H1 (cell line): ENCODE measurements around the gene ELFN2.

Experiments used
- BACH1 ChIP-seq: IDR thresholded peaks from 2 replicates; pipeline ENCODE4 v1.6.1; 2012; ENCODE audit warnings: low read length, improper control_type of control experiment
- BRCA1 ChIP-seq: IDR thresholded peaks from 2 replicates; pipeline ENCODE4 v1.6.1; 2012; ENCODE audit warnings: low read depth, low read length, improper control_type of control experiment
- CBX8 ChIP-seq: fragments of 300-800, 300-1000 bp; sonication (generic); IDR thresholded peaks from 2 replicates; pipeline ENCODE4 v1.7.1; 2016; ENCODE audit warnings: low read depth, low read length, borderline replicate concordance
- EP300 ChIP-seq, 2 experiments: IDR thresholded peaks; 1 replicate in 1 of 2; 2 replicates in 1 of 2; pipeline ENCODE4 v1.6.1; 2011 to 2012; ENCODE audit warnings: low read depth in 2 of 2, low read length in 2 of 2, mild to moderate bottlenecking in 2 of 2, borderline replicate concordance in 1 of 2, inconsistent platforms in 1 of 2, moderate library complexity in 1 of 2
- JUND ChIP-seq: IDR thresholded peaks from 2 replicates; pipeline ENCODE4 v1.6.1; 2011; ENCODE audit warnings: mild to moderate bottlenecking, improper control_type of control experiment, low read length
- KDM5A ChIP-seq: fragments of 200-600 bp; IDR thresholded peaks from 2 replicates; pipeline ENCODE4 v1.7.1; 2012; ENCODE audit warnings: mild to moderate bottlenecking, low read length, inconsistent platforms, mixed read lengths
- POLR2A ChIP-seq, 2 experiments: IDR thresholded peaks; 1 replicate in 1 of 2; 2 replicates in 1 of 2; pipeline ENCODE4 v1.6.1; 2011; ENCODE audit warnings: low read depth in 2 of 2, low read length in 2 of 2, mild to moderate bottlenecking in 2 of 2; ENCODE audit errors: control extremely low read depth in 1 of 2
- TAF1 ChIP-seq: IDR thresholded peaks from 2 replicates; pipeline ENCODE4 v1.6.1; 2011; ENCODE audit warnings: mild to moderate bottlenecking, low read depth, low read length
- TF ChIP-seq, protein P1 (sequence below), 3 experiments: IDR thresholded peaks; 1 replicate in 2 of 3; 2 replicates in 1 of 3; pipeline versions ENCODE4 v1.5.1 to v1.6.1; 2011; ENCODE audit warnings: low read length in 3 of 3, mild to moderate bottlenecking in 3 of 3, inconsistent platforms in 2 of 3, low read depth in 1 of 3, moderate library complexity in 1 of 3; ENCODE audit not compliant: insufficient read depth in 1 of 3; ENCODE audit errors: control extremely low read depth in 1 of 3
- TF ChIP-seq, protein P2 (sequence below): IDR thresholded peaks from 2 replicates; pipeline ENCODE4 v1.6.1; 2011; ENCODE audit warnings: low read length, improper control_type of control experiment

- TF ChIP-seq, protein P1, sequence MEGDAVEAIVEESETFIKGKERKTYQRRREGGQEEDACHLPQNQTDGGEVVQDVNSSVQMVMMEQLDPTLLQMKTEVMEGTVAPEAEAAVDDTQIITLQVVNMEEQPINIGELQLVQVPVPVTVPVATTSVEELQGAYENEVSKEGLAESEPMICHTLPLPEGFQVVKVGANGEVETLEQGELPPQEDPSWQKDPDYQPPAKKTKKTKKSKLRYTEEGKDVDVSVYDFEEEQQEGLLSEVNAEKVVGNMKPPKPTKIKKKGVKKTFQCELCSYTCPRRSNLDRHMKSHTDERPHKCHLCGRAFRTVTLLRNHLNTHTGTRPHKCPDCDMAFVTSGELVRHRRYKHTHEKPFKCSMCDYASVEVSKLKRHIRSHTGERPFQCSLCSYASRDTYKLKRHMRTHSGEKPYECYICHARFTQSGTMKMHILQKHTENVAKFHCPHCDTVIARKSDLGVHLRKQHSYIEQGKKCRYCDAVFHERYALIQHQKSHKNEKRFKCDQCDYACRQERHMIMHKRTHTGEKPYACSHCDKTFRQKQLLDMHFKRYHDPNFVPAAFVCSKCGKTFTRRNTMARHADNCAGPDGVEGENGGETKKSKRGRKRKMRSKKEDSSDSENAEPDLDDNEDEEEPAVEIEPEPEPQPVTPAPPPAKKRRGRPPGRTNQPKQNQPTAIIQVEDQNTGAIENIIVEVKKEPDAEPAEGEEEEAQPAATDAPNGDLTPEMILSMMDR (IDR thresholded peaks at IDR 0.05; ENCODE audit: control extremely low read depth in 1 of 3, insufficient read depth in 1 of 3, low read depth in 1 of 3, low read length in 3 of 3): no peak
- TF ChIP-seq JUND: no peak
- no peak for TF ChIP-seq BACH1
- no peak for TF ChIP-seq BRCA1
- no peak for TF ChIP-seq CBX8
- no peak for TF ChIP-seq KDM5A
- TF ChIP-seq, protein P2, sequence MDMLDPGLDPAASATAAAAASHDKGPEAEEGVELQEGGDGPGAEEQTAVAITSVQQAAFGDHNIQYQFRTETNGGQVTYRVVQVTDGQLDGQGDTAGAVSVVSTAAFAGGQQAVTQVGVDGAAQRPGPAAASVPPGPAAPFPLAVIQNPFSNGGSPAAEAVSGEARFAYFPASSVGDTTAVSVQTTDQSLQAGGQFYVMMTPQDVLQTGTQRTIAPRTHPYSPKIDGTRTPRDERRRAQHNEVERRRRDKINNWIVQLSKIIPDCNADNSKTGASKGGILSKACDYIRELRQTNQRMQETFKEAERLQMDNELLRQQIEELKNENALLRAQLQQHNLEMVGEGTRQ: no peak
- no peak for TF ChIP-seq TAF1
- no peak for TF ChIP-seq POLR2A (IDR thresholded peaks at IDR 0.05; ENCODE audit: control extremely low read depth in 1 of 2, low read depth in 2 of 2, low read length in 2 of 2)
- no peak for TF ChIP-seq EP300 (IDR thresholded peaks at IDR 0.05; ENCODE audit: borderline replicate concordance in 1 of 2, low read depth in 2 of 2, low read length in 2 of 2)
Measured at GRCh38 chr22:37445501-37445900, 18.2 kb upstream of the ELFN2 start.
